Spleen (tissue), 7 donors: ENCODE results near the gene MED28.

Source experiments
- CTCF ChIP-seq, 11 experiments: fragments of 200-600 bp in 7 of 11; fragments of 450-650 bp in 4 of 11; sonication (generic) in 4 of 11; IDR thresholded peaks in 8 of 11; conservative IDR thresholded peaks in 3 of 11; 1 replicate in 7 of 11; 2 replicates in 4 of 11; pipeline versions ENCODE4 v1.4.0 to v1.8.0; 2016 to 2021; ENCODE audit warnings: antibody characterized with exemption in 11 of 11, inconsistent platforms in 4 of 11, mild to moderate bottlenecking in 1 of 11
- POLR2AphosphoS5 ChIP-seq, 3 donors: sonication (generic); formaldehyde crosslinking; IDR thresholded peaks; one replicate each; pipeline ENCODE4 v1.5.1; 2017; ENCODE audit warnings: antibody characterized with exemption in 3 of 3
- donor health status: DM: no; HTN: no; CAD: no; lungs with moderate emphysema.
- donor health status: DM: no; HTN: no; CAD: no.
- donor health status: DM: no; HTN: no; CAD: no.

GRCh38 chr4:17662694-17663093, 48.3 kb downstream of the MED28 start:
- TF ChIP-seq POLR2AphosphoS5 (IDR thresholded peaks at IDR 0.05) (no peak), CTCF (IDR thresholded peaks at IDR 0.05 in 8 of 11, conservative IDR thresholded peaks at IDR 0.05 in 3 of 11) (no peak)
